ENCODE data around the gene HPS3.

GRCh38 chr3:149128821-149129220, 617 bp upstream of the HPS3 start:
- TF ChIP-seq CTCF (IDR thresholded peaks at IDR 0.05) (no peak), SMC3 (IDR thresholded peaks at IDR 0.05; ENCODE audit: low read depth, low read length) (no peak), RAD21 (IDR thresholded peaks at IDR 0.05; ENCODE audit: low read length) (no peak)

All from SK-N-SH (cell line).